ENCODE measurements around the gene IL36A. TPM values are rescaled to one million over a fixed set of nuclear protein-coding genes. Genes with fewer than 3 reads are reported as not detected.

IL36A gene
- total and polyA plus RNA-seq, 9 of the 15 experiments (the other 6 are each of a cell fraction or from before 2014, with no cell fraction given), result not detected

- intact Hi-C loops (cut with micrococcal nuclease) (loop anchor here (5.0 kb wide), 1 partner anchor 96 kb away; no protein-coding TSS in a partner anchor), in situ Hi-C loops (cut with MboI) (no loop called here)
- H4K20me1 ChIP-seq (replicated peaks; ENCODE audit: control insufficient read depth, insufficient read depth, low read length), result no peaks in the 10 kb centered on the region
- FAIRE-seq (no peak), ATAC-seq (no peak), DNase-seq (ENCODE audit: extremely low read depth in 1 of 4, low spot score in 3 of 4) (no peak)
- H3K4me3 ChIP-seq, result no peak overlapping the region
- peaks cover 0 to 8% of the 10 kb centered on the region in 2 experiments; a peak in 1 of 5 replicates for H3K4me1 ChIP-seq (replicated peaks in 1 of 2; ENCODE audit: control insufficient read depth in 2 of 2, insufficient read depth in 2 of 2, low read length in 2 of 2)
- no peak overlapping the region for H3K4me2 ChIP-seq (ENCODE audit: insufficient read depth, low read length)
- no TSS peak for BruUV-seq (replicated peaks)
- H3K27me3 ChIP-seq (ENCODE audit: control insufficient read depth in 2 of 2, insufficient read depth in 2 of 2, low read length in 2 of 2), result peaks cover 0 to 14% of the 10 kb centered on the region in 2 experiments; a peak in 2 of 5 replicates
- H3K27ac ChIP-seq (ENCODE audit: extremely low read depth, low read depth, low read length), result no peak overlapping the region
- POLR2A ChIA-PET, result no interaction called here
- no peak overlapping the region for H2AFZ ChIP-seq (ENCODE audit: low read depth, low read length)
- H3K9me3 ChIP-seq (replicated peaks; ENCODE audit: control insufficient read depth, insufficient read depth, low read depth, low read length), result no peaks in the 10 kb centered on the region
- CTCF ChIA-PET (ENCODE audit: low intra/inter-chr PET ratio), result no interaction called here
- 1% methylated on average over 3 of the region's 3 CpGs for WGBS (ENCODE audit: insufficient coverage, low coverage, missing lambda C conversion rate)
- no peaks in the 10 kb centered on the region for H3K79me2 ChIP-seq (ENCODE audit: control insufficient read depth, insufficient read depth, low read length)
- no peaks in the 10 kb centered on the region for H3K36me3 ChIP-seq (ENCODE audit: control insufficient read depth, insufficient read depth, low read length)
- no peaks in the 10 kb centered on the region for H3K9me1 ChIP-seq (ENCODE audit: control insufficient read depth, insufficient read depth, low read length)
- H3K9ac ChIP-seq (ENCODE audit: insufficient read depth in 1 of 2, low read depth in 2 of 2, low read length in 2 of 2), result no peak overlapping the region
- TF ChIP-seq ZNF140 (CRISPR knock-in tag; IDR thresholded peaks at IDR 0.05) (no peak), CBX8 (IDR thresholded peaks at IDR 0.05; ENCODE audit: borderline replicate concordance, extremely low read depth, low read depth, low read length, poor library complexity, severe bottlenecking) (no peak), MCM2 (IDR thresholded peaks at IDR 0.05; ENCODE audit: low read depth) (no peak), MXD1 (CRISPR knock-in tag; IDR thresholded peaks at IDR 0.05; ENCODE audit: borderline replicate concordance, poor library complexity, severe bottlenecking) (no peak), PBX2 (CRISPR knock-in tag; IDR thresholded peaks at IDR 0.05; ENCODE audit: low read depth) (no peak), PBX2 (tag; conservative IDR thresholded peaks at IDR 0.05; ENCODE audit: low read depth) (no peak), ZNF143 (CRISPR knock-in tag; IDR thresholded peaks at IDR 0.05) (no peak), TRIM24 (IDR thresholded peaks at IDR 0.05) (no peak), SAFB2 (IDR thresholded peaks at IDR 0.05; ENCODE audit: borderline replicate concordance, low read depth, low read length, severe bottlenecking) (no peak), THAP12 (CRISPR knock-in tag; IDR thresholded peaks at IDR 0.05) (no peak), YY1 (IDR thresholded peaks at IDR 0.05; ENCODE audit: borderline replicate concordance in 1 of 3, control insufficient read depth in 1 of 3, extremely low read depth in 1 of 3, insufficient read depth in 3 of 3, insufficient read length in 1 of 3, insufficient replicate concordance in 2 of 3, low read depth in 1 of 3, low read length in 2 of 3) (no peak), GATA2 (CRISPR knock-in tag; IDR thresholded peaks at IDR 0.05) (no peak), ZNF197 (CRISPR knock-in tag; IDR thresholded peaks at IDR 0.05; ENCODE audit: low read depth) (no peak), ETS2 (tag; IDR thresholded peaks at IDR 0.05; ENCODE audit: borderline replicate concordance, poor library complexity, severe bottlenecking) (no peak)
Measured at GRCh38 chr2:113053666-113054065, 48.4 kb downstream of the IL36A start.
